VCaP (cell line): Measurements from ENCODE around the gene TAF3.
"Not testable (repeated sequence)": the region's sequence is repeated elsewhere in the genome, so short reads cannot be mapped to it uniquely, and the experiment has no call there.

Experiments
- H3K27ac ChIP-seq: fragments of 450-650 bp; 2 replicates; pipeline ENCODE4 v1.5.1; 2017
- CTCF ChIP-seq: fragments of 450-650 bp; conservative IDR thresholded peaks from 2 replicates; pipeline ENCODE4 v1.5.1; 2017; ENCODE audit warnings: mild to moderate bottlenecking, moderate library complexity

The TAF3 gene

DNA sequence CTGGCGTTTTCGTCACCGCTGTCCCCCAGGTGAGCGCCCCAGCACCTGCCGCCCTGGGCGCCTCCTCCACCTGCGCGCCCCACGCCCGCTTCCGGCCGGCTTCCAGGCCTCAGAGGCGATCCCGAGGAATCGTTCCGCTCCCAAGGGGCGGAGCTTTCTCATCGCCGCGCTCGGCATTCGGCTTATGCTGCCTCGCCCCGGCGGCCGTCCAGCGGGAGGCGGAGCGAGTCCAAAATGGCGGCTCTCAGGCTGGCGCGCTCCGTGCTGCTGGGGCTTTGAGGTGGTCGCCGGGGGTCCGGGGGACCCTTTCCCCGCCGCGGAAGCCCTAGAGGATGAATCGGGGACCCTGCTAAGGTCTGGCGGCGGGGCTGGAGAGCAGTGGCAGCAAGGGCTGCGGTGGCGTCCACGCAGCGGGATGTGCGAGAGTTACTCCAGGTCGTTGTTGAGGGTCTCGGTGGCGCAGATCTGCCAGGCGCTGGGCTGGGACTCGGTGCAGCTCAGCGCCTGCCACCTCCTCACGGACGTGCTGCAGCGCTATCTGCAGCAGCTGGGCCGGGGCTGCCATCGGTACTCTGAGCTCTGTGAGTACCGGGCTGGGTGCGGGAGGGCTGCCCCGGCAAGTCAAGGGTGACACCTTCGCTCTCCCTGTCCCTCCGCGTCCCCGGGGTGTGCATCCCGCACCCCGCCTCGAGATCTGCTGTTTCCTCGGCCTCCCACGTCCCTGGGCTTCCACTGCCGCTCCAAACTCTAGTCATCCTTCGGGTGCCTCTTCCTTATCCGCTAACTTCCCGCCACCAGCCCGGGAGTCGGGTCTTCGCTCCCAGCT lies at the start of gene TAF3:
Gene TAF3, plus strand, starts transcription at position 211 of the 826 bp plus-strand sequence. Its CDS starts 205 bp downstream, at position 416.
- TF ChIP-seq CTCF, result no peak
- H3K27ac ChIP-seq, result peak within 1 kb of the TSS; percentile 66

DNA sequence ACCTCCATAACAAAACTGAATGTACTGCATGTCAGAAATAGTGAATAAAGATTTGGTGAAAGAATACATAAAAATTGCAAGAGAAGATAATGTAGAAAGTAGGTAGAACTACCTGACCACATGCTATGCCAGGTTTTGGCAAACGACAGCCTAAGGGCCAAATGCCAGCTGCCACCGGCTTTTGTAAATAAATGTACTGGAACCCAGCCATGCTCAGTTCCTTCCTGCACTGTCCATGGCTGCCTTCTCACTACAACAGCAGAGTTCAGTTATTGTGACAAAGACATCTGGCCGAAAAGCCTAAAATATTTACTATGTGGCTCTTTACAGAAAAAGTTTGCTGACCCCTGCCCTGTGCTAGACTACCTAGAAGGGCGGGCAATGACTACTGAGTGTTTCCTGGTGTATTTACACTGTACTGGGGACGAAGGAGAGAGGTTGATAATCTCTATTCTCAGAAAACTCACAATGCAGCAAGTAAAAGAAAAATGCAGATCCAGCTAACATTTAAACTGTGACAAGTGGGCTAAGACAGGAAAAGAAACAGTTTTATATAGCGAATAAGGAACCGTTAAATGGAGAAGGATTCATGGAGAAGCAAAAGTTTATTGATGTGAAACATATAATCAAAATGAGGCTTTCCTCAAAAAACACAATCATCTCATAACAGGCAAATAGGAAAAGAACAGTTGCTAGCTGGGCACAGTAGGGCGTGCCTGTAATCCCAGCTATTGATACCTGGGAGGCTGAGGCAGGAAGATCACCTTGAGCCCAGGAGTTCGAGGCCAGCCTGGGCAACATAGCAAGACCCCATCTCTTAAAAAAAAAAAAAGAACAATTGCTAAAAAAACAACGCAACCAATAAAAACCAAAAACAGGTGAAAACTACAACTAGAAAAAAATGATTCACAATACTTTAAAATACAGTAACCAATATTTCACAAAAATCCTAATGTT lies 44.2 kb upstream of the TAF3 start:
- H3K27ac ChIP-seq, result peak overlapping the region; percentile 83
- TF ChIP-seq CTCF, result no peak

DNA sequence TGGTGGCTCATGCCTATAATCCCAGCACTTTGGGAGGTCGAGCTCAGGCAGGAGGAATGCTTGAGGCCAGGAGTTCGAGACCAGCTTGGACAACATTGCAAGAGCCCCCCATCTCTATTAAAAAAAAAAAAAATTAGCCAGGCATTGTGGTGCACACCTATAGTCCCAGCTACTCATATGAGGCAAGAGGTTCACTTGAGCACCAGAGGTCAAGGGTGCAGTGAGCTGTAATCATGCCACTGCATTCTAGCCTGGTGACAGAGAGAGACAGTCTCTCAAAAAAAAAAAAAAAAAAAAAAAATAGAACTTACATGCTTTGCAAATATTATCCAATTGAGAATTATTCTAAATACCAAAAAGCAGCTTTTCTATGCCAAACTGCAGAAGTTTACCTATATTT lies 41.5 kb upstream of the TAF3 start:
- TF ChIP-seq CTCF, result no peak
- no peak overlapping the region for H3K27ac ChIP-seq

GRCh38 chr10:7782194-7782593 lies 36.1 kb upstream of the TAF3 start:
- H3K27ac ChIP-seq, result not testable (repeated sequence)

DNA sequence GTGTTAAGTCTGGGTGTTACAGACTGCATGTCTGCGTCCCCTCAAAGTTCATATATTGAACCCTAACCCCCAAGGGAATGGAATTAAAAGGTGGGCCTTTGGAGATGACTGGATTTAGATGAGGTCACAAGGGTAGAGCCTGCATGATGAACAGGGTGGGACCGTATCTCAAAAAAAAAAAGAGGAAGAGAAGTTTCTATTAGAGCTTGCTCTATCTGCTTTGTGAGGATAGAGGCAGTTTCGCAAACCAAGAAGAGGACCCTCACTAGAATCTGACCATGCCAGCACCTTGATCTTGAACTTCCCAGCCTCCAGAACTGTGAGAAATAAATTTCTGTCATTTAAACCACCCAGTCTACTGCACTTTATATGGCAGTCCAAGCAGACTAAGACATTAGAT lies 31.9 kb upstream of the TAF3 start:
- TF ChIP-seq CTCF, result no peak

GRCh38 chr10:7787150-7787856 lies 31.0 kb upstream of the TAF3 start:
- H3K27ac ChIP-seq, result peak overlapping the region; percentile 89
- no peak for TF ChIP-seq CTCF

More for the DNA sequence above, 31.9 kb upstream of the TAF3 start:
- no peak overlapping the region for H3K27ac ChIP-seq

DNA sequence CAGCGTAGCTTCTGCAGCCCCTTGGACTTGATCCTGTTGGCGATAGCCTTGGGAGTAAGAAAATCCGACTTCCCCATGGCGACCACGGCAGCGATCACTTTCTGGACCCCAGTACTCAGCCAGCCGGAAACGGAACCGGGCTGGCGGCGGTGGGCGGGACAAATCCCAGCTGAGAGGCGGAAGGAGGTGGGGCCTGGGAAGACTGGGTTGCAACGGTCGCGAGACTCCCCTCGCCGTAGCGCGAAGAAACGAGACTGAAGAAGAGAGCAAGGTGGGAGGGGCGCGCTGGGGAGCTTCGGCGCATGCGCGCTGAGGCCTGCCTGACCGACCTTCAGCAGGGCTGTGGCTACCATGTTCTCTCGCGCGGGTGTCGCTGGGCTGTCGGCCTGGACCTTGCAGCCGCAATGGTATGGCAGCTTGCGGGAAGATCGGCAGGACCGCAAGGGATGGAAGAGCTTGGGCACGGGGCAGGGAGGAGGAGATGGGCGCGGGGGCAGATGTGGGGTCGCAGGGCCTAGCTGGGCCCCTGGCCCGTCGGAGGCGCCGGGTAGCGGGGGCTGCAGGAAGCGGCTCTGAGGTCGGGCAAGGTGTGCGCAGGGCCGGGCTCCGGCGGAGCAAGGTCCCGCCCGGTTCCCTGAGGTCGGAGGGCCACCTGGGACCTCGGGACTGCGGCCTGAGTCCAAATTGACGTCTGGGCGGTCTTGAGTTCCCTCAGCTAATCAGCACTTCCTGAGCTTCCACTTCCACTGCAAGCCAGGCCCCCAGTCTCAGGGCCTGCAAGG lies 30.3 kb upstream of the TAF3 start, which contains the start of the genes ATP5F1C and KIN:
Gene ATP5F1C, plus strand, starts transcription at position 321 of the 782 bp plus-strand sequence. Its CDS starts 31 bp downstream, at position 352.
Gene KIN, minus strand, starts transcription at position 137 of the 782 bp plus-strand sequence. Its CDS starts 60 bp downstream, at position 77.
- H3K27ac ChIP-seq, result peak within 1 kb of the TSS; percentile 89
- no peak for TF ChIP-seq CTCF
